Lower lobe of right lung (tissue), 2 donors: ENCODE measurements around the gene ADRA1B. TPM values are rescaled to one million over a fixed set of nuclear protein-coding genes. Genes with fewer than 3 reads are reported as not detected.

Experiments
- ATAC-seq, 2 donors: fragments of 200-7000 bp; cut with Tn5 transposase; one replicate each; pipeline ENCODE4 v1.9.1; 2020 to 2022; ENCODE audit warnings: mild to moderate bottlenecking in 2 of 2, moderate library complexity in 2 of 2
- DNase-seq: peaks from one replicate; pipeline ENCODE4 v3.0.0-alpha.2; 2020
- H3K27ac ChIP-seq: fragments of 200-600 bp; one replicate; pipeline ENCODE4 v1.8.0; 2022
- H3K27me3 ChIP-seq: fragments of 200-600 bp; one replicate; pipeline ENCODE4 v1.8.0; 2022; ENCODE audit warnings: low read depth
- H3K36me3 ChIP-seq: fragments of 200-600 bp; one replicate; pipeline ENCODE4 v1.8.0; 2022; ENCODE audit warnings: mild to moderate bottlenecking
- H3K4me1 ChIP-seq: fragments of 200-600 bp; one replicate; pipeline ENCODE4 v1.8.0; 2022
- H3K4me3 ChIP-seq: fragments of 200-600 bp; one replicate; pipeline ENCODE4 v1.8.0; 2022; ENCODE audit warnings: mild to moderate bottlenecking
- H3K9me3 ChIP-seq: fragments of 200-600 bp; one replicate; pipeline ENCODE4 v1.8.0; 2022
- CTCF ChIP-seq: fragments of 200-600 bp; IDR thresholded peaks from one replicate; pipeline ENCODE4 v1.8.0; 2022; ENCODE audit warnings: antibody characterized with exemption, mild to moderate bottlenecking
- intact Hi-C: fragments of 100-400 bp; cut with DNase I; formaldehyde crosslinking; loops from one replicate; pipeline ENCODE4 v1.11.0; 2022
- total RNA-seq: library from RNA; stranded (reverse); fragmentation: NEBNext Ultra II Directional; extraction: Animal tissue kit (Norgen Biotek cat#: 25700); gene quantifications from one replicate; pipeline ENCODE4 v1.2.1, GENCODE V29; 2021
- donor health status: DM: no; HTN: yes; CAD: no; lungs with severe emphysema.

The ADRA1B gene
- total RNA-seq, 1 donor from 2014 or later, result 3.8 TPM

- intact Hi-C loops, result no loop called here
- Histone ChIP-seq H3K4me1 (peaks cover 15% of the 10 kb centered on the region), H3K4me3 (peak overlapping the region; percentile 50), H3K27ac (peak overlapping the region; percentile 41), H3K27me3 (peaks cover 4% of the 10 kb centered on the region), H3K36me3 (no peaks in the 10 kb centered on the region), H3K9me3 (no peaks in the 10 kb centered on the region)
- ATAC-seq (no peak), DNase-seq (no peak)
- TF ChIP-seq CTCF, result no peak
Measured at GRCh38 chr5:159916841-159917761, 819 bp downstream of the ADRA1B start.

GRCh38 chr5:159917994-159918393 lies 1.7 kb downstream of the ADRA1B start:
- intact Hi-C loops, result no loop called here
- Histone ChIP-seq H3K9me3 (no peaks in the 10 kb centered on the region), H3K4me1 (peaks cover 6% of the 10 kb centered on the region), H3K4me3 (peak overlapping the region; percentile 50), H3K27me3 (peaks cover 4% of the 10 kb centered on the region), H3K27ac (no peak overlapping the region), H3K36me3 (no peaks in the 10 kb centered on the region)
- ATAC-seq, result no peak
- DNase-seq, result no peak
- no peak for TF ChIP-seq CTCF

- DNase-seq, result no peak
- intact Hi-C loops, result no loop called here
Measured at GRCh38 chr5:159921721-159922120, 5.4 kb downstream of the ADRA1B start.

GRCh38 chr5:159923008-159923407 lies 6.7 kb downstream of the ADRA1B start:
- DNase-seq (no peak), ATAC-seq (peak in 1 of 2 donors; percentile 12)
- intact Hi-C loops, result no loop called here
- no peaks in the 10 kb centered on the region for H3K36me3 ChIP-seq
- peaks cover 3% of the 10 kb centered on the region for H3K27me3 ChIP-seq
- no peaks in the 10 kb centered on the region for H3K9me3 ChIP-seq
- no peak for TF ChIP-seq CTCF
- peaks cover 4% of the 10 kb centered on the region for H3K4me1 ChIP-seq
- H3K27ac ChIP-seq, result no peak overlapping the region
- no peak overlapping the region for H3K4me3 ChIP-seq

More at GRCh38 chr5:159921721-159922120, 5.4 kb downstream of the ADRA1B start:
- Histone ChIP-seq H3K4me3 (no peak overlapping the region), H3K27me3 (peaks cover 4% of the 10 kb centered on the region), H3K4me1 (peaks cover 4% of the 10 kb centered on the region), H3K27ac (no peak overlapping the region), H3K36me3 (no peaks in the 10 kb centered on the region), H3K9me3 (no peaks in the 10 kb centered on the region)
- no peak for TF ChIP-seq CTCF
- no peak for ATAC-seq

GRCh38 chr5:159928122-159928909 lies 12.0 kb downstream of the ADRA1B start:
- H3K36me3 ChIP-seq, result no peaks in the 10 kb centered on the region
- DNase-seq, result peak; percentile 49
- no peaks in the 10 kb centered on the region for H3K27me3 ChIP-seq
- H3K4me1 ChIP-seq, result peaks cover 4% of the 10 kb centered on the region
- peak; percentile 77 to 86 for ATAC-seq
- no peak overlapping the region for H3K4me3 ChIP-seq
- H3K9me3 ChIP-seq, result no peaks in the 10 kb centered on the region
- H3K27ac ChIP-seq, result no peak overlapping the region
- TF ChIP-seq CTCF, result no peak
- intact Hi-C loops, result no loop called here
